IMR-90 (cell line): ENCODE results near the gene GNA15. TPM values are rescaled to one million over a fixed set of nuclear protein-coding genes. Genes with fewer than 3 reads are reported as not detected.

Experiments used
- ATAC-seq: fragments of 200-7000 bp; cut with Tn5 transposase; 2 replicates; pipeline ENCODE4 v1.9.1; 2020; ENCODE audit warnings: low read depth, mild to moderate bottlenecking, moderate library complexity
- BruUV-seq: library from RNA; stranded (reverse); fragments of 400-500 nt; replicated peaks from 2 replicates; lab custom pipeline; 2021; lab: Mats Ljungman, UMichigan
- CTCF ChIA-PET: fragments of 300-600 bp; formaldehyde crosslinking; extraction: SDS; loops from one replicate; lab custom pipeline; 2021; ENCODE audit warnings: antibody characterized with exemption; lab: Yijun Ruan, JAX
- POLR2A ChIA-PET: fragments of 300-600 bp; sonication (Branson Sonifier 250); formaldehyde crosslinking; loops from one replicate; lab custom pipeline; 2022; ENCODE audit warnings: antibody characterized with exemption; ENCODE audit not compliant: unreplicated experiment; lab: Charles Lee
- DNase-seq: peaks from one replicate; pipeline ENCODE4 v3.0.0; 2013
- H2AFZ ChIP-seq: replicated peaks from 2 replicates; pipeline ENCODE3; 2013; ENCODE audit warnings: low read length, mild to moderate bottlenecking; ENCODE audit not compliant: poor library complexity
- H2AK5ac ChIP-seq: 2 replicates; pipeline ENCODE4 v1.6.1; 2013; ENCODE audit warnings: low read depth, low read length, inconsistent platforms
- H2AK9ac ChIP-seq: replicated peaks from 2 replicates; pipeline ENCODE3; 2013; ENCODE audit warnings: mild to moderate bottlenecking, low read depth, low read length, moderate library complexity; ENCODE audit not compliant: poor library complexity
- H2BK120ac ChIP-seq: 2 replicates; pipeline ENCODE4 v1.6.1; 2013; ENCODE audit warnings: low read depth, low read length, inconsistent platforms
- H2BK15ac ChIP-seq: 3 replicates; pipeline ENCODE4 v1.6.1; 2013; ENCODE audit warnings: low read depth, low read length, inconsistent platforms
- H2BK20ac ChIP-seq: 2 replicates; pipeline ENCODE4 v1.6.1; 2013; ENCODE audit warnings: low read depth, mild to moderate bottlenecking, inconsistent platforms, low read length, moderate library complexity
- H2BK5ac ChIP-seq: 2 replicates; pipeline ENCODE4 v1.6.1; 2013; ENCODE audit warnings: mild to moderate bottlenecking, low read depth, low read length, inconsistent platforms; ENCODE audit not compliant: poor library complexity, severe bottlenecking
- H3K14ac ChIP-seq: replicated peaks from 2 replicates; pipeline ENCODE4 v1.6.1; 2013; ENCODE audit warnings: low read depth, low read length, inconsistent platforms
- H3K18ac ChIP-seq: 2 replicates; pipeline ENCODE4 v1.6.1; 2013; ENCODE audit warnings: low read depth, low read length, control low read depth
- H3K23ac ChIP-seq: 2 replicates; pipeline ENCODE4 v1.6.1; 2013; ENCODE audit warnings: low read depth, low read length, inconsistent platforms
- H3K27ac ChIP-seq: 2 replicates; pipeline ENCODE4 v1.5.1; 2013; ENCODE audit warnings: mild to moderate bottlenecking, control low read depth, low read length; ENCODE audit not compliant: insufficient read depth
- H3K27me3 ChIP-seq: 2 replicates; pipeline ENCODE4 v1.6.1; 2013; ENCODE audit warnings: low read length; ENCODE audit not compliant: control insufficient read depth, insufficient read depth
- H3K36me3 ChIP-seq: 2 replicates; pipeline ENCODE4 v1.6.1; 2013; ENCODE audit warnings: low read length, mixed read lengths; ENCODE audit not compliant: control insufficient read depth, insufficient read depth
- H3K4ac ChIP-seq: 2 replicates; pipeline ENCODE4 v1.6.1; 2013; ENCODE audit warnings: low read depth, low read length, inconsistent platforms
- H3K4me1 ChIP-seq: 2 replicates; pipeline ENCODE4 v1.6.1; 2013; ENCODE audit warnings: low read length, mixed read lengths; ENCODE audit not compliant: control insufficient read depth, insufficient read depth
- H3K4me2 ChIP-seq: 2 replicates; pipeline ENCODE4 v1.6.1; 2013; ENCODE audit warnings: low read depth, mild to moderate bottlenecking, control low read depth, low read length, moderate library complexity
- H3K4me3 ChIP-seq: 2 replicates; pipeline ENCODE4 v1.5.1; 2013; ENCODE audit warnings: low read depth, mild to moderate bottlenecking, control low read depth, low read length, moderate library complexity; ENCODE audit not compliant: insufficient read depth
- H3K56ac ChIP-seq: 2 replicates; pipeline ENCODE4 v1.6.1; 2013; ENCODE audit warnings: low read length, inconsistent platforms; ENCODE audit not compliant: insufficient read depth; ENCODE audit errors: extremely low read depth
- H3K79me1 ChIP-seq, 2 experiments: 2 replicates each; pipeline ENCODE4 v1.6.1; 2013; ENCODE audit warnings: low read length in 2 of 2, inconsistent platforms in 1 of 2, low read depth in 1 of 2
- H3K9ac ChIP-seq: 2 replicates; pipeline ENCODE4 v1.6.1; 2013; ENCODE audit warnings: low read depth, low read length, control low read depth
- H3K9me1 ChIP-seq: 2 replicates; pipeline ENCODE4 v1.6.1; 2013; ENCODE audit warnings: low read length, inconsistent platforms; ENCODE audit not compliant: insufficient read depth
- H3K9me3 ChIP-seq: 2 replicates; pipeline ENCODE4 v1.6.1; 2013; ENCODE audit warnings: low read length; ENCODE audit not compliant: control insufficient read depth, insufficient read depth
- H4K20me1 ChIP-seq: 2 replicates; pipeline ENCODE4 v1.6.1; 2013; ENCODE audit warnings: low read length, inconsistent platforms; ENCODE audit not compliant: insufficient read depth
- H4K5ac ChIP-seq: 2 replicates; pipeline ENCODE4 v1.6.1; 2013; ENCODE audit warnings: mild to moderate bottlenecking, low read depth, low read length, control low read depth
- H4K8ac ChIP-seq, 2 experiments: 2 replicates each; pipeline ENCODE4 v1.6.1; 2013; ENCODE audit warnings: low read depth in 2 of 2, low read length in 2 of 2, control low read depth in 1 of 2, inconsistent platforms in 1 of 2
- H4K91ac ChIP-seq: 2 replicates; pipeline ENCODE4 v1.6.1; 2013; ENCODE audit warnings: low read depth, low read length, inconsistent platforms; ENCODE audit not compliant: insufficient read depth
- BHLHE40 ChIP-seq: fragments of 150-350 bp; IDR thresholded peaks from 2 replicates; pipeline ENCODE4 v1.6.1; 2016; ENCODE audit warnings: mild to moderate bottlenecking, low read depth, low read length
- MAZ ChIP-seq: IDR thresholded peaks from 2 replicates; pipeline ENCODE4 v1.6.1; 2012; ENCODE audit warnings: low read depth, mild to moderate bottlenecking, low read length, improper control_type of control experiment, moderate library complexity, borderline replicate concordance
- USF2 ChIP-seq: fragments of 150-350 bp; IDR thresholded peaks from 2 replicates; pipeline ENCODE4 v1.6.1; 2017; ENCODE audit warnings: mild to moderate bottlenecking, antibody characterized with exemption, low read length, low read depth
- WGBS, 2 experiments: methylation state at CpG; one replicate each; pipeline versions ENCODE4 v1.1.5 to v1.1.7; 2013; ENCODE audit warnings: missing lambda C conversion rate in 2 of 2; ENCODE audit not compliant: insufficient read length in 1 of 2; ENCODE audit errors: extremely low coverage in 2 of 2; 5-methylcytosine and 5-hydroxymethylcytosine counted together
- dilution Hi-C: fragments of 300-500 bp; cut with HindIII; formaldehyde crosslinking; loops from one replicate; pipeline ENCODE4 v1.14.3; 2018; ENCODE audit warnings: low sequenced_read_pairs; ENCODE audit not compliant: unreplicated experiment
- in situ Hi-C: fragments of 300-500 bp; cut with MboI; formaldehyde crosslinking; loops from 3 replicates; pipeline ENCODE4 v1.14.3; 2019; ENCODE audit warnings: low sequenced_read_pairs, inconsistent platforms, mixed read lengths
- intact Hi-C: fragments of 100-400 bp; cut with micrococcal nuclease; formaldehyde crosslinking; loops from 2 replicates; pipeline ENCODE4 v1.10.0; 2022
- polyA plus RNA-seq, 3 experiments: library from polyadenylated mRNA; depleted of rRNA; stranded (reverse); fragments of >200 nt; gene quantifications; 2 replicates each; pipeline ENCODE4 v1.2.3, GENCODE V29; 2012; ENCODE audit warnings: low replicate concordance in 1 of 3
- total RNA-seq: library from RNA; depleted of rRNA; stranded (reverse); fragments of >200 nt; gene quantifications from 2 replicates; pipeline ENCODE4 v1.2.3, GENCODE V29; 2012

The GNA15 gene
- total and polyA plus RNA-seq, 2 of the 4 experiments (the other 2 are of a cell fraction) = 0.18 TPM; not detected in 1

GRCh38 chr19:3142781-3143337 lies 7.0 kb downstream of the GNA15 start:
- Histone ChIP-seq H2BK120ac (peak overlapping the region; percentile 95), H3K27me3 (no peaks in the 10 kb centered on the region), H2AFZ (peak overlapping the region; percentile 78), H2BK20ac (peak overlapping the region; percentile 83), H2BK15ac (peak overlapping the region; percentile 76; the same call in 1 of the 3 replicates), H2AK9ac (peak overlapping the region; percentile 73), H3K14ac (0 out of 2 replicates have a peak overlapping the region, but pooled peaks have one; percentile 48), H3K4me2 (no peak overlapping the region), H3K18ac (no peak overlapping the region), H3K56ac (no peak overlapping the region), H4K20me1 (no peaks in the 10 kb centered on the region; the same call in 1 of the 2 replicates), H3K23ac (peak overlapping the region; percentile 67; the same call in 1 of the 2 replicates), H2AK5ac (peak overlapping the region; percentile 75), H3K9me1 (peaks cover 6% of the 10 kb centered on the region; the same call in 1 of the 2 replicates), H4K8ac (peak overlapping the region; percentile 97 to 100; a peak in 3 of 4 replicates), H3K36me3 (no peaks in the 10 kb centered on the region), H3K27ac (peak overlapping the region; percentile 25; the same call in 1 of the 2 replicates), H3K79me1 (no peaks in the 10 kb centered on the region; a peak in 1 of 4 replicates), H4K5ac (no peak overlapping the region), H2BK5ac (peak overlapping the region; percentile 58), H3K4me3 (no peak overlapping the region), H3K9ac (no peak overlapping the region), H3K9me3 (peaks cover 3% of the 10 kb centered on the region; the same call in 1 of the 2 replicates), H3K4me1 (peaks cover 7% of the 10 kb centered on the region), H3K4ac (peak overlapping the region; percentile 83), H4K91ac (peak overlapping the region; percentile 81; the same call in 1 of the 2 replicates)
- ATAC-seq = no peak
- ChIA-PET CTCF (no interaction called here), POLR2A (no interaction called here)
- dilution Hi-C loops = no loop called here
- intact Hi-C loops = no loop called here
- DNase-seq = no peak
- no TSS peak for BruUV-seq
- WGBS, 2 experiments = 77% methylated on average over 4 of the region's 11 CpGs; no CpG with 5 or more reads in 1 of the 2 experiments
- TF ChIP-seq USF2 (no peak), BHLHE40 (no peak), MAZ (no peak)
- in situ Hi-C loops = no loop called here
